Activated CD4-positive, alpha-beta memory T cell treated with anti-CD3 and anti-CD28 coated beads, Interleukin-2, amount 10 ng/mL, durations not matched to agents 7 days and 5 days (primary cell): Measurements from ENCODE around the gene FABP7. TPM values are rescaled to one million over a fixed set of nuclear protein-coding genes. Genes with fewer than 3 reads are reported as not detected.

ENCODE experiments used
- CTCF ChIA-PET: fragments of 350-600 bp; sonication (Branson Sonifier 250); formaldehyde crosslinking; loops from one replicate; lab custom pipeline; 2021; ENCODE audit warnings: antibody characterized with exemption, inconsistent platforms; lab: Charles Lee
- POLR2A ChIA-PET: fragments of 350-600 bp; sonication (Branson Sonifier 250); formaldehyde crosslinking; loops from one replicate; lab custom pipeline; 2021; ENCODE audit warnings: antibody characterized with exemption; lab: Charles Lee
- DNase-seq: peaks from one replicate; pipeline ENCODE4 v3.0.0-alpha.2; 2020
- H3K27ac Mint-ChIP-seq: one replicate; pipeline ENCODE4 v1.8.0; 2021; ENCODE audit warnings: mild to moderate bottlenecking, mixed read lengths
- H3K27me3 Mint-ChIP-seq: one replicate; pipeline ENCODE4 v1.8.0; 2021; ENCODE audit warnings: mixed read lengths
- H3K36me3 Mint-ChIP-seq: one replicate; pipeline ENCODE4 v1.8.0; 2021; ENCODE audit warnings: low read depth, mixed read lengths
- H3K4me1 Mint-ChIP-seq: one replicate; pipeline ENCODE4 v1.8.0; 2021; ENCODE audit warnings: mixed read lengths
- H3K4me3 Mint-ChIP-seq: one replicate; pipeline ENCODE4 v1.8.0; 2021; ENCODE audit warnings: mild to moderate bottlenecking, mixed read lengths
- H3K9me3 Mint-ChIP-seq: one replicate; pipeline ENCODE4 v1.8.0; 2021; ENCODE audit warnings: mixed read lengths
- total RNA-seq, 2 experiments: library from RNA; stranded (reverse); gene quantifications; one replicate each; pipeline ENCODE4 v1.2.3, GENCODE V29; 2021

FABP7 gene
- total RNA-seq, 2 experiments from 2014 or later, result not detected

GRCh38 chr6:122772724-122773415 lies 6.6 kb upstream of the FABP7 start:
- Mint-ChIP-seq H3K9me3 (no peaks in the 10 kb centered on the region), H3K4me3 (no peak overlapping the region), H3K27me3 (peaks cover 3% of the 10 kb centered on the region), H3K36me3 (no peaks in the 10 kb centered on the region), H3K27ac (no peak overlapping the region), H3K4me1 (no peaks in the 10 kb centered on the region)
- no peak for DNase-seq
- CTCF ChIA-PET, result no interaction called here
- POLR2A ChIA-PET, result no interaction called here

- POLR2A ChIA-PET, result no interaction called here
- no peak for DNase-seq
- H3K9me3 Mint-ChIP-seq, result no peaks in the 10 kb centered on the region
- H3K4me1 Mint-ChIP-seq, result no peaks in the 10 kb centered on the region
- H3K27ac Mint-ChIP-seq, result no peak overlapping the region
- H3K4me3 Mint-ChIP-seq, result no peak overlapping the region
- no peaks in the 10 kb centered on the region for H3K36me3 Mint-ChIP-seq
- CTCF ChIA-PET, result no interaction called here
- H3K27me3 Mint-ChIP-seq, result peaks cover 2% of the 10 kb centered on the region
These were observed 3.5 kb upstream of the FABP7 start for GRCh38 chr6:122775975-122776374.

GRCh38 chr6:122778302-122778701 lies 1.2 kb upstream of the FABP7 start:
- ChIA-PET CTCF (no interaction called here), POLR2A (no interaction called here)
- DNase-seq, result no peak
- Mint-ChIP-seq H3K4me3 (no peak overlapping the region), H3K4me1 (no peaks in the 10 kb centered on the region), H3K9me3 (no peaks in the 10 kb centered on the region), H3K36me3 (no peaks in the 10 kb centered on the region), H3K27me3 (no peaks in the 10 kb centered on the region), H3K27ac (no peak overlapping the region)

- DNase-seq, result no peak
- Mint-ChIP-seq H3K4me1 (no peaks in the 10 kb centered on the region), H3K36me3 (no peaks in the 10 kb centered on the region), H3K9me3 (no peaks in the 10 kb centered on the region), H3K27me3 (peaks cover 3% of the 10 kb centered on the region), H3K4me3 (no peak overlapping the region), H3K27ac (no peak overlapping the region)
- POLR2A ChIA-PET, result no interaction called here
- CTCF ChIA-PET, result no interaction called here
These were observed 393 bp upstream of the FABP7 start for GRCh38 chr6:122778985-122779661.

- H3K4me1 Mint-ChIP-seq, result no peaks in the 10 kb centered on the region
- H3K9me3 Mint-ChIP-seq, result no peaks in the 10 kb centered on the region
- DNase-seq, result no peak
- no peaks in the 10 kb centered on the region for H3K36me3 Mint-ChIP-seq
- no peak overlapping the region for H3K27ac Mint-ChIP-seq
- H3K27me3 Mint-ChIP-seq, result peaks cover 3% of the 10 kb centered on the region
- no peak overlapping the region for H3K4me3 Mint-ChIP-seq
- POLR2A ChIA-PET, result no interaction called here
- CTCF ChIA-PET, result no interaction called here
These were observed 598 bp downstream of the FABP7 start for GRCh38 chr6:122780114-122780513.

GRCh38 chr6:122781716-122782115 lies 2.2 kb downstream of the FABP7 start:
- Mint-ChIP-seq H3K9me3 (no peaks in the 10 kb centered on the region), H3K36me3 (no peaks in the 10 kb centered on the region), H3K4me3 (no peak overlapping the region), H3K27me3 (peaks cover 7% of the 10 kb centered on the region), H3K27ac (no peak overlapping the region), H3K4me1 (no peaks in the 10 kb centered on the region)
- POLR2A ChIA-PET, result no interaction called here
- CTCF ChIA-PET, result interaction anchor here (0.7 kb wide), 1 partner anchor 16 kb away, joined by 4 read pairs; no protein-coding TSS in a partner anchor
- no peak for DNase-seq

GRCh38 chr6:122783401-122783800 lies 3.9 kb downstream of the FABP7 start:
- Mint-ChIP-seq H3K36me3 (no peaks in the 10 kb centered on the region), H3K9me3 (no peaks in the 10 kb centered on the region), H3K4me3 (no peak overlapping the region), H3K27me3 (peaks cover 20% of the 10 kb centered on the region), H3K4me1 (no peaks in the 10 kb centered on the region), H3K27ac (no peak overlapping the region)
- DNase-seq, result no peak
- ChIA-PET POLR2A (no interaction called here), CTCF (no interaction called here)

- Mint-ChIP-seq H3K4me3 (no peak overlapping the region), H3K9me3 (no peaks in the 10 kb centered on the region), H3K4me1 (peaks cover 14% of the 10 kb centered on the region), H3K36me3 (no peaks in the 10 kb centered on the region), H3K27ac (no peak overlapping the region), H3K27me3 (peaks cover 39% of the 10 kb centered on the region)
- no peak for DNase-seq
- ChIA-PET POLR2A (no interaction called here), CTCF (interaction anchor here (0.7 to 1.5 kb wide), 2 partner anchors 12 to 54 kb away, joined by 3 to 6 read pairs; no protein-coding TSS in a partner anchor)
These were observed 6.4 kb downstream of the FABP7 start for GRCh38 chr6:122785891-122786290.

- ChIA-PET POLR2A (no interaction called here), CTCF (no interaction called here)
- H3K27me3 Mint-ChIP-seq, result peaks cover 43% of the 10 kb centered on the region
- H3K36me3 Mint-ChIP-seq, result no peaks in the 10 kb centered on the region
- peaks cover 14% of the 10 kb centered on the region for H3K4me1 Mint-ChIP-seq
- H3K27ac Mint-ChIP-seq, result no peak overlapping the region
- no peak for DNase-seq
- H3K4me3 Mint-ChIP-seq, result no peak overlapping the region
- H3K9me3 Mint-ChIP-seq, result no peaks in the 10 kb centered on the region
These were observed 8.2 kb downstream of the FABP7 start for GRCh38 chr6:122787721-122788120.

GRCh38 chr6:122788208-122788607 lies 8.7 kb downstream of the FABP7 start:
- Mint-ChIP-seq H3K27me3 (peaks cover 43% of the 10 kb centered on the region), H3K27ac (no peak overlapping the region), H3K9me3 (no peaks in the 10 kb centered on the region), H3K4me1 (peaks cover 14% of the 10 kb centered on the region), H3K4me3 (no peak overlapping the region), H3K36me3 (no peaks in the 10 kb centered on the region)
- ChIA-PET CTCF (interaction anchor here (2.0 kb wide), 1 partner anchor 10 kb away, joined by 10 read pairs; no protein-coding TSS in a partner anchor), POLR2A (no interaction called here)
- no peak for DNase-seq

- no peak for DNase-seq
- CTCF ChIA-PET, result interaction anchor here (1.2 to 2.0 kb wide), 2 partner anchors 9 to 43 kb away, joined by 4 to 10 read pairs; no protein-coding TSS in a partner anchor
- Mint-ChIP-seq H3K9me3 (no peaks in the 10 kb centered on the region), H3K27ac (no peak overlapping the region), H3K4me3 (peak overlapping the region; percentile 76), H3K4me1 (peaks cover 14% of the 10 kb centered on the region), H3K27me3 (peaks cover 40% of the 10 kb centered on the region), H3K36me3 (no peaks in the 10 kb centered on the region)
- POLR2A ChIA-PET, result interaction anchor here (0.9 kb wide), 1 partner anchor 9 kb away, joined by 3 read pairs; no protein-coding TSS in a partner anchor
These were observed 9.2 kb downstream of the FABP7 start for GRCh38 chr6:122788663-122789181.

- no peaks in the 10 kb centered on the region for H3K36me3 Mint-ChIP-seq
- H3K4me3 Mint-ChIP-seq, result peak within 1 kb of the TSS; percentile 76
- no peak within 1 kb of the TSS for H3K27ac Mint-ChIP-seq
- no peaks in the 10 kb centered on the region for H3K9me3 Mint-ChIP-seq
- H3K4me1 Mint-ChIP-seq, result peaks cover 14% of the 10 kb centered on the region
- peak; percentile 18 for DNase-seq
- POLR2A ChIA-PET, result interaction anchor here (0.9 kb wide), 1 partner anchor 9 kb away, joined by 3 read pairs; no protein-coding TSS in a partner anchor
- CTCF ChIA-PET, result interaction anchor here (1.2 to 2.0 kb wide), 2 partner anchors 9 to 44 kb away, joined by 4 to 10 read pairs; no protein-coding TSS in a partner anchor
- peaks cover 40% of the 10 kb centered on the region for H3K27me3 Mint-ChIP-seq
These were observed 9.9 kb downstream of the FABP7 start, which contains the start of gene SMPDL3A for GRCh38 chr6:122789182-122790027. TSS of gene SMPDL3A (plus strand) at chr6:122789258. CDS start at chr6:122789347, 89 bp downstream.
